ENCODE measurements around the gene CROCC. TPM values are rescaled to one million over a fixed set of nuclear protein-coding genes. Genes with fewer than 3 reads are reported as not detected.

CROCC gene
- total RNA-seq, 1 donor from 2014 or later = 15.2 TPM

GRCh38 chr1:16980473-16981268 lies 58.9 kb downstream of the CROCC start, which contains the start of gene MFAP2:
TSS of gene MFAP2 (minus strand) at chr1:16980620. CDS start at chr1:16978273, 2,347 bp downstream.
- Mint-ChIP-seq H3K36me3 (peaks cover 7% of the 10 kb centered on the region), H3K27me3 (ENCODE audit: insufficient read depth, low read depth) (peaks cover 6% of the 10 kb centered on the region), H3K27ac (peak within 1 kb of the TSS; percentile 69), H3K4me1 (peaks cover 47% of the 10 kb centered on the region), H3K4me3 (peak within 1 kb of the TSS; percentile 90), H3K9me3 (no peaks in the 10 kb centered on the region)
- Histone ChIP-seq H3K9ac (peak within 1 kb of the TSS; percentile 75), H3K27me3 (no peaks in the 10 kb centered on the region), H2AFZ (replicated peaks) (peak within 1 kb of the TSS; percentile 44), H3K4me3 (peak within 1 kb of the TSS; percentile 94), H3F3A (ENCODE audit: low read depth) (peaks cover 19% of the 10 kb centered on the region), H3K9me3 (ENCODE audit: low read depth) (no peaks in the 10 kb centered on the region), H3K27ac (no peak within 1 kb of the TSS), H3K4me1 (peaks cover 32% of the 10 kb centered on the region), H3K4me2 (peak within 1 kb of the TSS; percentile 98), H3K36me3 (no peaks in the 10 kb centered on the region), H4K20me1 (ENCODE audit: low read depth) (peaks cover 41% of the 10 kb centered on the region), H3K79me2 (ENCODE audit: low read depth) (peaks cover 46% of the 10 kb centered on the region)
- TF ChIP-seq EZH2phosphoT487 (IDR thresholded peaks at IDR 0.05) (no peak), CTCF (IDR thresholded peaks at IDR 0.05) (no peak), EZH2 (IDR thresholded peaks at IDR 0.05) (no peak)
- peak; percentile 72 for DNase-seq (ENCODE audit: low spot score)

GRCh38 chr1:16981269-16981849 lies 59.6 kb downstream of the CROCC start:
- Mint-ChIP-seq H3K9me3 (no peaks in the 10 kb centered on the region), H3K4me3 (peak overlapping the region; percentile 90), H3K36me3 (peaks cover 8% of the 10 kb centered on the region), H3K27ac (peak overlapping the region; percentile 69), H3K27me3 (ENCODE audit: insufficient read depth, low read depth) (peaks cover 6% of the 10 kb centered on the region), H3K4me1 (peaks cover 44% of the 10 kb centered on the region)
- no peaks in the 10 kb centered on the region for H3K9me3 ChIP-seq (ENCODE audit: low read depth)
- H3F3A ChIP-seq (ENCODE audit: low read depth) = peaks cover 19% of the 10 kb centered on the region
- H3K27me3 ChIP-seq = no peaks in the 10 kb centered on the region
- H3K4me1 ChIP-seq = peaks cover 32% of the 10 kb centered on the region
- no peak overlapping the region for H3K4me3 ChIP-seq
- no peak for DNase-seq (ENCODE audit: low spot score)
- H3K4me2 ChIP-seq = no peak overlapping the region
- H4K20me1 ChIP-seq (ENCODE audit: low read depth) = peaks cover 36% of the 10 kb centered on the region
- TF ChIP-seq EZH2phosphoT487 (IDR thresholded peaks at IDR 0.05) = no peak
- no peak for TF ChIP-seq EZH2 (IDR thresholded peaks at IDR 0.05)
- TF ChIP-seq CTCF (IDR thresholded peaks at IDR 0.05) = no peak
- no peak overlapping the region for H3K9ac ChIP-seq
- peak overlapping the region; percentile 44 for H2AFZ ChIP-seq (replicated peaks)
- no peak overlapping the region for H3K27ac ChIP-seq
- H3K79me2 ChIP-seq (ENCODE audit: low read depth) = peaks cover 41% of the 10 kb centered on the region
- no peaks in the 10 kb centered on the region for H3K36me3 ChIP-seq

- no peaks in the 10 kb centered on the region for H3K27me3 ChIP-seq
- no peak overlapping the region for H3K9ac ChIP-seq
- H3F3A ChIP-seq (ENCODE audit: low read depth) = peaks cover 19% of the 10 kb centered on the region
- TF ChIP-seq CTCF (IDR thresholded peaks at IDR 0.05) (no peak), EZH2 (IDR thresholded peaks at IDR 0.05) (no peak), EZH2phosphoT487 (IDR thresholded peaks at IDR 0.05) (no peak)
- no peak overlapping the region for H3K27ac Mint-ChIP-seq
- peak overlapping the region; percentile 34 for H3K4me3 Mint-ChIP-seq
- H3K9me3 ChIP-seq (ENCODE audit: low read depth) = no peaks in the 10 kb centered on the region
- no peak for DNase-seq (ENCODE audit: low spot score)
- peak overlapping the region; percentile 38 for H3K4me2 ChIP-seq
- no peak overlapping the region for H3K27ac ChIP-seq
- no peaks in the 10 kb centered on the region for H3K36me3 ChIP-seq
- H4K20me1 ChIP-seq (ENCODE audit: low read depth) = peaks cover 21% of the 10 kb centered on the region
- peaks cover 33% of the 10 kb centered on the region for H3K4me1 Mint-ChIP-seq
- H3K36me3 Mint-ChIP-seq = peaks cover 3% of the 10 kb centered on the region
- peaks cover 24% of the 10 kb centered on the region for H3K4me1 ChIP-seq
- peaks cover 25% of the 10 kb centered on the region for H3K79me2 ChIP-seq (ENCODE audit: low read depth)
- no peak overlapping the region for H3K4me3 ChIP-seq
- peaks cover 6% of the 10 kb centered on the region for H3K27me3 Mint-ChIP-seq (ENCODE audit: insufficient read depth, low read depth)
- peak overlapping the region; percentile 32 for H2AFZ ChIP-seq (replicated peaks)
- H3K9me3 Mint-ChIP-seq = no peaks in the 10 kb centered on the region
Measured at GRCh38 chr1:16982902-16983301, 61.2 kb downstream of the CROCC start.

Measured in neural progenitor cell (in vitro differentiated cells).